NCI-H1930 (cell line): ENCODE results near the gene BHLHA15.

Experiments
- DNase-seq, 2 experiments: peaks; one replicate each; lab custom pipeline; 2025; lab: John Stamatoyannopoulos, UW

BHLHA15 gene

GRCh38 chr7:98187138-98187502 is 24.1 kb upstream of the BHLHA15 start:
- no peak for DNase-seq

GRCh38 chr7:98189559-98189958 is 21.7 kb upstream of the BHLHA15 start:
- no peak for DNase-seq

- DNase-seq = no peak
These were observed 19.4 kb upstream of the BHLHA15 start for GRCh38 chr7:98191668-98192431.

- no peak for DNase-seq
These were observed 18.3 kb upstream of the BHLHA15 start for GRCh38 chr7:98192781-98193457.

GRCh38 chr7:98193474-98194180 is 17.6 kb upstream of the BHLHA15 start:
- no peak for DNase-seq

- no peak for DNase-seq
These were observed 17.1 kb upstream of the BHLHA15 start for GRCh38 chr7:98194186-98194585.

- DNase-seq = no peak
These were observed 16.4 kb upstream of the BHLHA15 start for GRCh38 chr7:98194672-98195457.

- DNase-seq = no peak
These were observed 14.3 kb upstream of the BHLHA15 start for GRCh38 chr7:98196706-98197605.

GRCh38 chr7:98199131-98199530 is 12.1 kb upstream of the BHLHA15 start:
- no peak for DNase-seq

- DNase-seq = no peak
These were observed 10.9 kb upstream of the BHLHA15 start for GRCh38 chr7:98200364-98200763.

GRCh38 chr7:98202367-98203195 is 8.7 kb upstream of the BHLHA15 start:
- DNase-seq = no peak

GRCh38 chr7:98203261-98203963 is 7.8 kb upstream of the BHLHA15 start:
- DNase-seq = no peak

- DNase-seq = no peak
These were observed 7.2 kb upstream of the BHLHA15 start for GRCh38 chr7:98203964-98204605.

GRCh38 chr7:98204670-98205069 is 6.6 kb upstream of the BHLHA15 start:
- no peak for DNase-seq

- no peak for DNase-seq
These were observed 5.9 kb upstream of the BHLHA15 start for GRCh38 chr7:98205162-98205845.

- no peak for DNase-seq
These were observed 4.5 kb upstream of the BHLHA15 start for GRCh38 chr7:98206451-98207330.

- no peak for DNase-seq
These were observed 1.9 kb upstream of the BHLHA15 start for GRCh38 chr7:98209166-98209920.
